ENCODE measurements around the gene SYK.

SYK gene

DNA sequence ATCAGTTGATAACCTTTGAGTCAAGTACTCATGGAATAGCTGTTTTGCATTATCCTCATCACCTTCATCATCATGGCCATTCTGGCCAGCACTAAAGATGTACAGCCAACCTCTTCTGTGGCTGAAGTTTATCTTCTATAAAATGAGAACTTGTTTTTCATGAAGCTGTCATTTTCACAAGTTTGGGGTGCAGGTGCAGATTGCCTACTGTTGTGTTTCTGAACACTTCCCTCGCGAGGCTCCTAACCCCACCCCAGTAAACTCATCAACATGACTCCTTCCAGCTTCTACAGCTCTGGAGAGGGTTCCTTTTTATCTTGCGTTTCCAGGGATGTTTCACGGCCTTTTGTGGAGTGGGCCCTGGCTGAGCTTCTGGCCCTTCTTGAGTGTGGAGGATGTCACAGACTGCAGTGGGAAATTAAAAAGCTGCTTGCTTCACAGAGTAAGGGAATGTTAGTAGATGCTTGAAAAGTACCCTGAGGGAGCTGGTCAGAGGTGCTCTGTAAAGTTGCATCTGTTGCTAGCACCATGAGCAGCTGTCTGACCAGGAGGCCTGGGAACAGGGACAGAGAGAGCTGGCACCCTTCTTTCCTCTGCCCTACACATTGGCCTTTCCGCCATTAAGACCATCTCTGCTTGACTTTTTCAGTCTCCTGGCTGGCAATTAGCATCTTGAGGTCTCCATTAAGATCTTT lies 24.9 kb downstream of the SYK start:
- no peak for DNase-seq

DNA sequence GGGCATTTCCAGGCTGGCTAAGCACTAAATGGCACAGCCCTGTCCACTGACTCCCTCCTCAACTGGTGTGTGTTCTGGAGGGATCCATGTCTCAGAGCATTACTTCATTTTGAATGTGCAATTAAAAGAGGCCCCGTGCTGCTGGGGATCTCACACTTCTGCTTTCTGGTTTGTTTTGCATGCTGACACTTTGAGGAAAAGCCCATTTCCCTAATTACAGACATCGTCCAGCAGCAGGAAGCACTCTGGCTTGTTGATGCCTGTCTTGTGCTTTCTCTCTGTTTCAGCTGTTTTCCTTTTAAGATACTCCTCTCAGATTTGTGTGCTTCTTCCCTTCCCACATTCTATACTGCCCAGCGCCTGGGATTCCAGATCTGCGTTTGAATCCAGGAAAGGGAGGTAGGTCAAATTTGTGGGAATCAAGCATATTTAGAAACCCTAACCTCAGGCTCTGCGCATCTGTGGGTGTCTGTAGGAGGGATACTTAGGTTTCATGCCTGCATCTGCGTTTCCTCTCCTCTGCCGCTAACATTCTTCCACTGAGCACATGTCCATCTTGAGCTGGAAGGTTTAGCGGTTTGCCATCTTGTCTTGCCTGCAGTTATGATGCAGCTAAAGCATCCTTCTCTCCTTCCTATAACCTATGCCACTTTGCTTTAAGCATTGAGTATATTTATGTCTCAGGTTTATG lies 25.7 kb downstream of the SYK start:
- DNase-seq, result no peak

DNA sequence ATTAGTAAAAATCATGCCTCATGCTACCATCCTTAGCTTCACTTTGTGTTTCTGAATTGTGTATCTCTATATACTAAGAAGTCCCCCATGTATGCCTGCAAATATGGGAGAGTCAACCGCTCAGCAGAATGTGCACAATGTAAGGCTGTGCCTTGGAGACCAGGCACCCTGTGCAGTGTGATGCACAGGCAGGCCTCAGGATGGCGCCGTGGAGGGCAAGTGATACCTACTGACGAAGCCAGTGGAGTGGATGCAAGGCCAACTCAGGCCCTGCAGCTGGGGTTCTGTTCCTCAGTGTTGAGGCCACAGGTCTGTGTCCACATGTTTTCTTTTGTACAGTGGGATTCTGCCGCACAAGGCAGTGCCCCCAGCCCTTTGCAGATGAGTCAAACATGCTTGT lies 28.4 kb downstream of the SYK start:
- no peak for DNase-seq

DNA sequence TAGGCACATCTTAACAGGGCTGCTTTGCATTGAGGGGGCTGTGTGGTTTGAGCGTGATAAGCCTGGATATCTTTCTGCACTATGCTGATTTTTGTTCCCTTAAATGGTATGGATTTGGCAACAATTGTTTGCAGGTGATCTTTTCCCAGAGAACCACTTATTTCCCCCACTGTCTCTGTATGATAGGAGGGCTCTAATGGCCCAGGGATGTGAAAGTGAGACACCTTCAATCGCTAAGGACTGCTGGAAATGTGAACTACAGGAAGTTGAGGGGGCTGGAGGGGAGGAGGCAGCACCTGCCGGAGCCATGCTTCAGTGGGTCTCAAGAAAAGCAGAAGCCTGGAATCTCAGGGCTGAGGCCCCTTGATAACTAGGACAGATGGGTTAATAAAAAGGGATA lies 29.4 kb downstream of the SYK start:
- no peak for DNase-seq

DNA sequence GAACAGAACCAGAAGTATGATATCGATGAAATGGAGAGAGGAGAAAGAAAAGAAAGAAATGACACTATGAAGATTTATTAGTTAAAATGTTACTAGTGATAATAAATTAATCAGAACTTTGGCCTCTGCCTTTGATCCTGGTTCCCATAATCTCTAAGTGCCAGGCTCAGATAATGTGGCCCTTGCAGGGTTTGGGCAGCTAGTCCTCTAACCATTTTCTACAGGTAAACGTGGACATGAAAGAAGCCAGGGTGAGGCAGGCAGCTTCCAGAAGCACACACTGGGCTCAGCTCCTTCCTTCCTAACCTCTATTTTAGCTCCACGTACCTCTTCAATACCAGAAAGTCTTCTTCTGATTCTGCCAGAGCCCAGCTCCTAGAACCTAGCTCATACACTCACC lies 30.6 kb downstream of the SYK start:
- no peak for DNase-seq

DNA sequence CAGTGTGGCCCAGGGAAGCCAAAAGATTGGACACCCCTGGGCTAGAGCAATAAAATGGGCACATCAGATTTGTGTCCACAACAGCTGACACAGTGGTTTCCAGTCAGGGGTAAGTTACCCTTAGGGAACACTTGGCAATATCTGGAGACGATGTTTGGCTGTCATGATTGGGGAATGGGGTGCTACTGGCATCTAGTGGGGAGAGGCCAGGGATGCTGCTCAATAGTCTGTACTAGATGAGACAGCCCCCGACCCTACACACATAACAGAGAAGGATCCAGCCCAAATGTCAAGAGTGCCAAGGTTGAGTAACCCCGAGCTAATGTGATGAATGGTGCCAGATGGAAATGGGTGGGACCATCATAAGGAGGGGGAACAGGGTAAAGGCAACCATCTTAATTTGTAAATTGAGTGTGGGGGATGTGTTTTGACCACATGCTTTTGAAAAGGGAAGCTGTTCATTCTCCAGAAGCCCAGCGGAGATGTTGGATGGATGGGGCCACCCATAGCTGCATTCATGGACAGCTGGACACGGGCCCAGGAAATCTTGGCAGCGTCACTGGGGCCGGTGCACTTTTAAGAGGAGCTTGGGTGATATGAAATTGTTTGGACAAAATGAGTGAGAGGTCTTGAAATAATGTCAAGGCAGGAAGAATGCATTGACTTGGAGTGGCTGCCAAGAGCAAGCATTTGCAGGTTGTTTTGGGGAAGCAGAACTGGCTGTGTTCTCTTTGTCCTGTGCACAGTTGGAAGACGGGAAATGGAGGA lies 33.4 kb downstream of the SYK start:
- no peak for DNase-seq

DNA sequence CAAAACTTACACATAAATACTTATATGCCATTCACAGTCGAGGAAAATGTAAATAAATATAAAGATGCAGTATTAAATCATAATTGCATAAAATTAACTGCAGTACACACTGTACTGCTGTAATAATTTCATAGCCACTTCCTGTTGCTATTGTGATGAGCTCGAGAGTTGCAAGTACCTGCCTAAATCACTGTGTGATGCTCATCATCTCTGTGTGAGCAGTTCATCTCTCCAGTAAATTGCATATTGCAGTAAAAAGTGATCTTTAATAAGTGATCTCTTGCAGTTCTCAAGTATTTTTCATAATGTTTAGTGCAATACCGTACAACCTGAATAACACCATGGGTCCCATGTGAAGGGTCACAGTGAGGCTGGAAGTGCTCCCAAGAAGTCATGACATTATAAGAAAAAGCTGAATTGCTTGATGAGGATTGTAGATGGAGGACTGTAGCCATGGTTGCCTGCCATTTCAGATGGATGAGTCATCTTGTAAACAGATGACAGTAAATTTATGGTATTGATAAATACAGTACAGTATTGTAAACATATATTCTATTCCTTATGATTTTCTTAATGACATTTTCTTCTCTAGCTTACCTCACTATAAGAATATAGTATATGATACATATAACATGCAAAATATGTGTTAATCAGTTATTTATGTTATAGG lies 34.9 kb downstream of the SYK start:
- DNase-seq, result no peak

DNA sequence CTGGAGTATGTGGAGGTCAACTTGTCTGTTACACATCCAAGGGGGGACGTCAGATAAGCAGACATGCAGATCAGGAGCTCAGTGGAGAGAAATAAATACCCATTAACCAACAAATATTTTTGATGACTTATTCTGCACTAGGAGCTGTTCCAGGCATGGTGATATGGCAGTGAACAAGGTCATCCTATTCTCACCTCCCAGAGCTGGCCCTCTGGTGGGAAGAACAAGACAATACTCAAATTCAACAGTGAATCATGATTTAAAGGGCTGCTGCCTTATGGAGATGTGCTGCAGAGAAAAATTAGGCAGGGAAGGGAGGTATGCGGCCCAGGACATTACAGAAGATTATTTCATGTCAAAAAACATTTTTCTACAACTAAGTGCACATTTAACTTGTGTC lies 36.5 kb downstream of the SYK start:
- DNase-seq, result no peak

DNA sequence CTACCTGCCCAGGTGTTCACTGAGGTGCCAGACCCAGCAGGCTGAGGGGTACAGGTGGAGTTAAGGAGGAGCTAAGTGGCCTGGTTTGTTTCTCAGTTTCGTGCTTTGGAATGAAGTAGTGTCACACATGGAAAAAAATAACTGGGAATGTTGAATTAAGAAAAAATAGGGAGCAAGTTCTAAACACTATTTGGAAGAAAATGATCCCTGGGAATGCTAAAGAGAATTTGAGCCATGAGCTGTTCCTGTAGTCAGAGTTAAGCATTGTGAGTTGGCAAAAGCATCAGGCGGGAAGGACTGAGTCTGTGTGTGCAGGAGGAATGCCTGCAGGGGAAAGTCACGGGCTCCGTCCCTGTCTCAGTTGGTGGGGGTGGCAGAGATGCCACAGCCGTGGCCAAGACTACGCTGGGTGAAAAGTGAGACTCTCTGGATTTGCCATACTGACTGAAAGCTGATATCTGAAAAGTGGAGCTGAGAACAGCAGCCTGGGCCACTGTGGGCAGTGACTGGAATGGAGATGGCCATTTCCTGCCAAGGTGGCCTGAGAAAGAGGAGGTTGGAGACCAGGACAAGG lies 37.0 kb downstream of the SYK start:
- no peak for DNase-seq

DNA sequence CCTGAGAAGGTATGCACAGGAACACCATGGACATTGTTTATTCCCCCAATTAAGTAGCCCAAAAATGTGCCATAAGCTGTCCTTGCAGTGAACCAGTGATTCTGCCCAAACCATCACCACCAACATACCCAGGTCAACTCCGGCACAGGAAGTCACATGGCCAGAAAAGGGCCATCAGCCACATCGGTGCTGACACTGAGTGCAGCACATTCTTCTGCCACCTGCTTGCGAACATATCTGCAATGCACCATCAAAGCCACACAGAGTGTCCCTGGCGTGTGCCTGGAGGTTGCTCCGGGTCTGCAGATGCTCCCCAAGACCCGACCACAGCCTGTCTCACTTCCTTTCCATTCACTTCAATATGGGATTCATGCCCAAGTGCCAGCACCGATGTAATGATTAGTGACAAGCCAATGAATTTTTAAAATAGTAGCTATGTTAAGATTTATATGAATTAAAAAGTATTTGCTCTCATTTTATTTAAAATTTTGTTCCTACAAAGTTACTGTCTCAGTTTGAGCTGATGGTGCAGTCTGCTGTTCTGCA lies 37.6 kb downstream of the SYK start:
- no peak for DNase-seq

DNA sequence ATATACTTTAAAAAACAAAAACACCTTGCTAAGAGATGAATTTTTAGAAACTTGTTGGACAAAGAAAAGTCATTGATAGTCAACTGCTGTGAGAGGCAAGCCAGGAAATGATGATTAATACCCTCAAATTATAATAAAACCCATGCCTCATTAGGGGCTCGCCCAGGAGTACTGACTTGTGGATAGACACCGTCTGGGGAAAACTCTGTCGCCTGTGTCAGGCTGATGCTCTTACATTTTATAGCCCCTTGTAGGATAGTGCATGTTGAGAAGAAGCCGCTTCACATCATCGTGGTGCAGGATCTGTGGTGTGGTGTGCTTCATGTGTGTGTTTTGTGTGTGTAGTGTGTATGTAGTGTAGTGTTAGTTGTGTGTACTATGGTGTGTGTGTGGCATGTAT lies 39.1 kb downstream of the SYK start:
- DNase-seq, result no peak

DNA sequence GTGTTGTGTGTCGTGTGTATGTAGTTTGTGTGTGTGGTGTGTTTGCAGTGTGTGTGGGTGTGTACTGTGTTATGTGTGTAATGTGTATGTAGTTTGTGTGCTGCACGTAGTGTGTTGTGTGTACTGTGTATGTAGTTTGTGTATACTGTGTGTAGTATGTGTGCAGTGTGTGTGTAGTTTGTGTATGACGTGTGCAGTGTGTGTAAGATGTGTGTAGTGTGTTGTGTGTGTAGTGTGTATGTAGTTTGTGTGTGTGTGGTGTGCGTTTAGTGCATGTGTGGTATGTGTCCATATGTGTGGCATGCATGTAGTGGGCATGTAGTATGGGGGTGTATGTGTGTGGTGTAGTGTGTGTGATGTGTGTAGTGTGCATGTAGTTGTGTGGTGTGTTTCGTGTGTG lies 39.6 kb downstream of the SYK start:
- DNase-seq, result no peak

DNA sequence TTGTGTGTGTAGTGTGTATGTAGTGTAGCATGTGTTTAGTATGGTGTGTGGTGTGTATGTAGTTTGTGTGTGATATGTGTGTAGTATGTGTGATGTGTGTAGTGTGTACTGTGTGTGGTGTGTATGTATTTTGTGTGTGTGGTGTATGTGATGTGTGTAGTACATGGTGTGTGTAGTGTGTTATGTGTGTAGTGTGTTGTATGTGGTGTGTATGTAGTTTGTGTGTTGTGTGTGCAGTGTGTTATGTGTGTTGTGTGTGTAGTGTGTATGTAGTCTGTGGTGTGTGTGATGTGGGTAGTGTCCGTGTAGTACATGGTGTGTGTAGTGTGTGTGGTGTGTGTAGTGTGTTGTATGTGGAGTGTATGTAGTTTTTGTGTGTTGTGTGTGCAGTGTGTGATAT lies 40.0 kb downstream of the SYK start:
- no peak for DNase-seq

DNA sequence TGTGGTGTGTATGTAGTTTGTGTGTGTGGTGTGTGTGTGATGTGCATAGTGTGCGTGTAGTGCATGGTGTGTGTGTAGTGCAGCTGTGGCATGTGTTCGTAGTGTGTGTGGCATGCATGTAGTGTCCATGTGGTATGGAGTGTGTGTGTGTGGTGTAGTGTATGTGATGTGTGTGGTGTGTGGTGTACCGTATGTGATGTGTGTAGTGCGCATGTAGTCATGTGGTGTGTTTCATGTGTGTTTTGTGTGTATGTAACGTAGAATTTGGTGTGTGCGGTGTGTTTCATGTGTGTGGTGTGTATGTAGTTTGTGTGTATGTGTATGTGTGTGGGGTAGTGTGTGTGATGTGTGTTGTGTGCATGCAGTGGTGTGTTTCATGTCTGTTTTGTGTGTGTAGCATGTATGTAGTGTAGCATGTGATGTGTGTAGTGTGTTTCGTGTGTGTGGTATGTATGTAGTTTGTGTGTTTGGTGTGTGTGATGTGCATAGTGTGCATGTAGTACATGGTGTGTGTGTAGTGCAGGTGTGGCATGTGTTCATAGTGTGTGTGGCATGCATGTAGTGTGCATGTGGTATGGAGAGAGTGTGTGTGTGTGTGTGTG lies 40.7 kb downstream of the SYK start:
- DNase-seq, result no peak

DNA sequence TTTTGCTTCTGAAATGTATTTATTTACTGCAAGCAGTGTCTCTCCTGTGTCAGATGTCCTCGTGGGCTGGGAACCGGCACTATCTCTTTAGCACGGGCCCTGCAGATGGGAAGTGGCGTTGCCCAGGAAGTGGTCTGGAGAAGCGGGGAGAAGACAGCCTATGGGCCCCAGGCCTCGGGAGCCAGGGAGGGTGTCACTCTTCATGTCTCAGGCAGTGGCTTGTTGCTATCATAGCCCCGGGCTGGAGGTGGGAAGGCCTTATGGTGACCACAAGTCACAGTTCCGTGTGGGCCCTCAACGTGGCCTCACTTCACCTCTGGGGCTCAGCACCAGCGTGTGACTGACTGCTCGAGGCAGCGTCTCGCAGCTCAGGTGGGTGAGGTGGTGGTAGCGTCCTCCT lies 41.4 kb downstream of the SYK start:
- no peak for DNase-seq

DNA sequence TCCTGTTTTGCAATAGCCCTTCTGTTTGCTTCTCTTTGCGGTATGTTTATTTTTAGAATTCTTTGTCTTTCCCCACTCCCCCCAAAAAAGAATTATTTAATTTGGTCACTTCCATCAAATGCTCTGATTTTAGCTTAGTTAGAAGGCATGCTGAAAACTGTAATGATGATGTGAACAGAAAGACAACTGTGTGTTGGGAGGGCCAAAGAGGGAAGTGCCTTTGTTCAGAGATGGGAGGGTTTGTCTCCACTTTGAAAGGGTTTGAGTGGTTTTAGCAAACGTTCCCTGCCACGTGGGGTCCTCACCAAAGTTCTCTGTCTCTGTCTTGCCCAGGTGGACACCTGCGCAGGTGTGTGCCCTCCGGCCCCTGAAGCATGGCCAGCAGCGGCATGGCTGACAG lies 41.9 kb downstream of the SYK start:
- DNase-seq, result no peak

DNA sequence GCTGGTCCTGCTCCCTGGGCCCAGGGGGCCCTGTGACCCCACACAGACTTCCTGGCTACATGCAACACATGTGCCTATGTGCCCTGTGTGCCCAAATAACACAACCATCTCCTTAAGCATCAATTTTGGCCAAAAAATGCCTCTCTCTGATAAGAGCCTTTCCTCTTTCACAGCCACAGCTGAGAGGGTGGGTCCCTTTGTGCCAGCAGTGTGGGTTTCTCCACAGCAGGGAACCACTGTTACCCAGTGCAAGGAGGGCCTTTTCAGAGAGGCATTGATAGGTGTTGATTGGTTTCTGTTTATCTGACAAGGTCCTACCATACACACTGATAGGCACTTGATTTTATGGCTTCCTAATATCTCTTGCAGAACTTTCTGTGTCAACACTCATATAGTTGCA lies 42.7 kb downstream of the SYK start:
- DNase-seq, result no peak

DNA sequence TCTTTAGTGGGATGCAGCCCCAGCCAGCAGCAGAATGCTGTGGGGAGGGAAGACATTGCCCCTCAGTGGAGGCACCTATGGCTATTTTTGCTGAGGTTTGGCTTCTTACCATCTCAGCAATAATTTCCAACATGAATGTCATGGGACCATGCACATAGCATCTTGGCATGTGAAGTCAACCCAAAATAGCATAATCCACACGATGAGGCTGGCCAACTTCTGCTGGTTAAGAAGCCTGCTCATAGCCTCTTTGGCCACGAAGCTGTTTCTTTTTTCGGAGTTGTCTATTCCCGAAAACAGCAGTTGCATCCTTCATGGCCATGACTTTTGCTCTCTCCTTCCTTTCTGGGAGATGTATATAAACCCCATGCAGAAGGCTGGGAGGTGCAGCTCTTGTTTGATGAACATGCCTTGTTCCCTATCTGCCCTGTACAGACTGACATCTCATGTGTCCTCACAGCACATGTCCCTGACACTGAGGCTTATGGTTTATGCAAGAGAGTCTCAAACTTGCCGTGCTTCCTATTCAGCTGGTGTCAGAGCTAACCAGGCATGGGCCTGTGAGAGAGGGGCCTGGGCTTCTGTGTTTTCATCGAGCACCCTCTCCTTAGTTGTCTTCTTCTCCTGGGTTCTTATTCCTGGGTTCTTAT lies 45.3 kb downstream of the SYK start:
- no peak for DNase-seq

DNA sequence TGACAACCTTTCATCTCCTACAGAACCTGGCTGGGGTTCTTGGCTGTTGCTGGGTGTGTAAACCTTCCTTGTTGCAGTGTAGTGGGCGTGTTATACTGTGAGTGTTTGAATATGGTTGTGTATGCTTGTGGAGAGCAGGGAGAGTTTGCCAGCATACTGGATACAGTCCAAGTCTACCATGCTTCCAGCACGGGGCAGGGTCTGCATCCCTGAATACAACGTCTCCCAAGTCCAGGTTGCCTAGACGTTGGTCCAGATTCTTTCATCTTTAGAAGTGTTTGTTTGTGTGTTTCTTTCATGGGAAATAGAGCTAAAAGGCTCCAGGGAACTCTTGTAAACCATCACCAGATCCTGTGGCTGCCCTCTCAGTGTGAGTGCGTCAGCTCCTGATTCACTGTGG lies 46.4 kb downstream of the SYK start:
- no peak for DNase-seq

DNA sequence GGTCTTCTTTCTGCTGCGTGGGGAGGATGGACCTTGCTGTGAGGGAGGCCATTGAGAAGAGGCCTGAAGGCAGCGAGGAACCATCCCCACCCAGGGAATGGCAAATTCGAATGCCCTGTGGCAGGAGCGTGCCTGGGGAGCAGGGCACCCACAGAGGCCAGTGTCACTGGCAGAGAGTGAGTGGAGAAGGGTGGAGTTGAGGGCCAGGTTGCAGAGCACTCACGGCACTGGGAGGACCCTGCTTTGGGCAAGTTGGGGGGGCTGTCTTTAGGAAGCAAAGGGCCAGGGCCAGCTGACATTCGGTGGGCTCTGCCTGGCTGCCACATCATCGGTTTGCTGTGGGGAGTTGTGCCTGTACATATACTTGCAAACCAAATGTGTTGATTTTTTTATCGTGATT lies 47.2 kb downstream of the SYK start:
- DNase-seq, result no peak

DNA sequence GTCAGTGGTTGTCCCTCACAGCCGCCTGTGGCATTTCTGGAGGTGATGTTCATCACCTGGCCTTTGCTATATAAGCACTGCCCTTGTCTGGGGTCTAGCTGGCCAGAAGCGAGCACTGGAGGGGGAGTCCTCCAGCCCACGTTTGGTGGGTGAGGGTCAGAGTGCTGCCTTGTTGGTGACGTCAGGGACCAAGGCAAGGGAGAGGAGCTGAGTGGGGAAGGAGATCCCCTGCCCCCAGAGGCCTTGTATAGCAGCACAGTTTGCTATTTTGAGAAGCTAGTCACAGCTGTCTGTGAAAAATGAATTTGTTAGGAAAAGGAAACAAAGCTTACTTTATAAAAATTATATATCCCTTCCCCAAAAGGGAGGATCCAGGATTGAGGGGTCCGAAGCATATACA lies 49.8 kb downstream of the SYK start:
- no peak for DNase-seq

DNA sequence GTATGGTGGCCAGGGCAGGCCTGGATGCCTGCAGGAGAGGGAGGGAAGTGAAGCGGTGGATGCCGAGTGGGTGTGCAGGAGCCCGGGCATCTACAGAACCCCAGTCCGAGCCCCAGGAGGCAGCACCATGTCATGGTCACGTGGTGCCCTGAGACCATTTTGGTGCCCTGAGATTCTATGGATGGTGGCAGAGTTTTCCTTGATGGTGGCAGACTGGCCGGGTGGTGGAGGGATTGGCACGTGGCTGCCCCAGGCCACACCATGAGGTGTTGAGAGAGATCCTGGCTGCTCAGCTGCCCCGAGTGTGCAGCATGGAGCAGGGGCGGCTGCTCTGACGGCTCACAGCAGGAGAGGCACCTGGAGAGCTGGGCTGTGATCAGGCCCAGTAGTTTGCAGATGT lies 52.3 kb downstream of the SYK start:
- no peak for DNase-seq

All from central memory CD4-positive, alpha-beta T cell (primary cell).